ENCODE data around the gene CACFD1. TPM values are rescaled to one million over a fixed set of nuclear protein-coding genes. Genes with fewer than 3 reads are reported as not detected.
A peak's percentile ranks its signal among the peaks of the same experiment; 100 is the strongest.

The CACFD1 gene
- total and polyA plus RNA-seq, 12 donors: 6.5 to 29.5 (median 17.5) TPM

DNA sequence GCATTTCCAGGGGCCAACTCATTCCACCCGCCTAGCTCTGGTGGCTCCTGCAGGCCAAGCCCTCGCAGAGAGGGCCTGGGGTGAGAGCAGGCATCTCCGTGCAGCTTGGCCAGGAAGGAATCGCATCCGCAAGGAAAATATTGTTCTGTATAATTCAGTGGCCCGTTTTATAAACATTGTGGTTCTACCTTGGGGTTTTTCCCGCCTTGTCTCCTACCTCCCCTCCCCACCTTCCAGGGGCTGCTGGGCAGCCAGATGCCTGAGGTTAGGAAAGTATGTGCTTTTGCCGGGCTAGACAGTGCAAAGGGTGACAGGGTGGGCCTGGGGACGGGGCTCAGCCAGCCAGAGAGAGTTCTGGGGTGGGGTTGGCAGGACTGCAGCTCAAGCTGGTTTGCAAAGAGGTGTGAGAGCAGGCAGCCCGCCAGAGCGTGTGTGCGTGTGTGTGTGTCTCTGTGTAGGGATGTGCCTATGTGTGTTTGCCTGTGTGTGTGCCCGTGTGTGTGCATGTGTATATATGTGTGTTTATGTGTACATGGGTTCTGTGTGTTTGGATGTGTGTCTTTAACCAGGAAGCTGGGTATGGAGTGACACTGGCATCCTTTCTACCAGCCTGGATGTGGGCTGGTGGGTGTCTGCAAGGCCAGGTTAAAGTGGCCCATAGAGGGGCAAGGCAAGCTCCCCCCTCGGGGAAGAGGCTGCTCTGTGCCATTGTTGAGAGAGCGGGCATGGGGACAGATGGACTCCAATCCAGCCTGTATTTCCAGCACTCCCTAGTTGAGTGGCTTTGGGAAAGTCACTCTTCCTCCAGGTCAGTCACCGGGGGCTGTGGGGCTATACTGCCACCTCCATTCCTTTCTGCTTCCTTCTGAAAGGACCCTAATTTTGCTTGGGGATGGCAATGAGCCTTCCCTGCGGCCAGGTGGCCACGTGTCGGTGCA lies 29.7 kb downstream of the CACFD1 start:
- Histone ChIP-seq H3K27me3 (no peaks in the 10 kb centered on the region), H3K27ac (no peak overlapping the region), H3K4me3 (no peak overlapping the region), H3K9me3 (replicated peaks in 1 of 3) (no peaks in the 10 kb centered on the region), H3K4me1 (replicated peaks in 1 of 2) (peaks cover 0 to 4% of the 10 kb centered on the region in 2 donors), H3K36me3 (replicated peaks in 1 of 2) (no peaks in the 10 kb centered on the region)
- WGBS, 4 donors: 80 to 91% (median 85%) methylated on average over 15 to 19 of the region's 19 CpGs
- DNase-seq: no peak
- TF ChIP-seq, protein P1, sequence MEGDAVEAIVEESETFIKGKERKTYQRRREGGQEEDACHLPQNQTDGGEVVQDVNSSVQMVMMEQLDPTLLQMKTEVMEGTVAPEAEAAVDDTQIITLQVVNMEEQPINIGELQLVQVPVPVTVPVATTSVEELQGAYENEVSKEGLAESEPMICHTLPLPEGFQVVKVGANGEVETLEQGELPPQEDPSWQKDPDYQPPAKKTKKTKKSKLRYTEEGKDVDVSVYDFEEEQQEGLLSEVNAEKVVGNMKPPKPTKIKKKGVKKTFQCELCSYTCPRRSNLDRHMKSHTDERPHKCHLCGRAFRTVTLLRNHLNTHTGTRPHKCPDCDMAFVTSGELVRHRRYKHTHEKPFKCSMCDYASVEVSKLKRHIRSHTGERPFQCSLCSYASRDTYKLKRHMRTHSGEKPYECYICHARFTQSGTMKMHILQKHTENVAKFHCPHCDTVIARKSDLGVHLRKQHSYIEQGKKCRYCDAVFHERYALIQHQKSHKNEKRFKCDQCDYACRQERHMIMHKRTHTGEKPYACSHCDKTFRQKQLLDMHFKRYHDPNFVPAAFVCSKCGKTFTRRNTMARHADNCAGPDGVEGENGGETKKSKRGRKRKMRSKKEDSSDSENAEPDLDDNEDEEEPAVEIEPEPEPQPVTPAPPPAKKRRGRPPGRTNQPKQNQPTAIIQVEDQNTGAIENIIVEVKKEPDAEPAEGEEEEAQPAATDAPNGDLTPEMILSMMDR (IDR thresholded peaks at IDR 0.05): no peak
- no peak for TF ChIP-seq POLR2A (IDR thresholded peaks at IDR 0.05)
- intact Hi-C loops (cut with DNase I): loop anchor here (5.0 to 10.0 kb wide), 5 partner anchors 82 to 465 kb away; partner anchors contain the start of genes SURF1 (in 2 of the 2) and SURF2 (in 2 of the 2)

DNA sequence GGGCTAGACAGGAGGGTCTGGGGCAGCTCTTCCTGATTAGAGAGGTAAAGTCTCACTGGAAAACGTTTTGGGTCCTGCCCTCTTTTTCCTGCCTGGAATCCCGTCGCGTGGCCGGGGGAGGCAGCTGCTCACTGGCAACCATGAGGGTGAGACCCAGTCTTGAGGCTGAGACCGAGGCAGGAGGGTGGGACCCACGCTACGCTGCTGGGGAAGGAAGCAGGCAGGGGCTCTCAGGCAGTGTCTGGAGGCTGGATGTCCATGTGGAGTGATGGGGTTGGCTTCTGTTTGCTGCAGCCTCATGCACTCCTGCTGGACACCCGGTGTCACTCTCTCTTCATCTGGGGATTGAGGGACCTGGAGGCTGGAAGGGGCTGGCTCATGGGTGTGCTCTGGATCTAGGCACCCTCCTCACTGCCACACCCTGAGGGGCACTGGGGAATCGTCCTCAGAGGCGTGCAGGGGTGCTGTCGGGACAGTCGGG lies 30.5 kb downstream of the CACFD1 start:
- Histone ChIP-seq H3K4me3 (no peak overlapping the region), H3K36me3 (replicated peaks in 1 of 2) (no peaks in the 10 kb centered on the region), H3K4me1 (replicated peaks in 1 of 2) (peaks cover 0 to 4% of the 10 kb centered on the region in 2 donors), H3K27me3 (no peaks in the 10 kb centered on the region), H3K27ac (no peak overlapping the region), H3K9me3 (replicated peaks in 1 of 3) (no peaks in the 10 kb centered on the region)
- intact Hi-C loops (cut with DNase I): no loop called here
- 39 to 69% (median 60%) methylated on average over 4 to 13 of the region's 13 CpGs for WGBS, 4 donors
- no peak for DNase-seq
- TF ChIP-seq, protein P1 (IDR thresholded peaks at IDR 0.05): no peak
- no peak for TF ChIP-seq POLR2A (IDR thresholded peaks at IDR 0.05)

DNA sequence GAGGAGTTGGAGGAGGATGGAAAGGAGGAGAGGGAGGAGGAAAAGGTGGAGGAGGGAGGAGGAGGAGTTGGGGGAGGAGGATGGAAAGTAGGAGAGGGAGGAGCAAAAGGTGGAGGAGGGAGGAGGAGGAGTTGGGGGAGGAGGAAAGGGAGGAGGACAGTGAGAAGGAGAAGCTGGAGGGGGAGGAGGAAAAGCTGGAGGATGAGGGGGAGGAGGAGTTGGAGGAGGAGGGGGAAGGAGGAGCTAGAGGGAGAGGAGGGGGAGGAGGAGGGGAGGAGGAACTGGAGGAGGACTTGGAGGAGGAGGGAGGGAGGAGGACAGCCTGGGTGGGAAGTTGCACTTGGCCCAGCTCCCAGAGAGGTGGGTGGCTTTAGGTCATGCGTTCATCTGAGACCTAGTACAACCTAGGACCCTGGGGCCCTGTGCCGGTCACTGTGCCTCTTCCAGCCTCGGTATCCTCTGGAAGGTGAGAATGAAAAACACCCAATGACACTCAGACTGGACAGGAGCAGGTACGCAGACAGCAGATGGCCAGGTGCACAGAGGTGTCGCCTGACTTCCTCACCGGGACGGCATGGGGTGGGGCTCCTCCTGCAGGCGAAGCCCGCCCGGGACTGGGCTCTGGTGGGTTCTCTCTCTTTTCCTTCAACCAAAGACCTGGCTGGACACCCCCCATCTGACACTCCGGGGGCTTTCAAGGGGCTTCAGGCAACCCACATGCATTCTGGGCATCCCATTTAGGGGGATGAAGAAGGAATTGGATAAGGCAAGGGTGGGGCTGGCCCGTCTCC lies 31.3 kb downstream of the CACFD1 start:
- 69 to 78% (median 75%) methylated on average over 6 to 12 of the region's 12 CpGs for WGBS, 4 donors
- DNase-seq: no peak

More for the DNA sequence above, 31.3 kb downstream of the CACFD1 start:
- TF ChIP-seq, protein P1 (IDR thresholded peaks at IDR 0.05): no peak
- no peak for TF ChIP-seq POLR2A (IDR thresholded peaks at IDR 0.05)
- Histone ChIP-seq H3K9me3 (replicated peaks in 1 of 3) (no peaks in the 10 kb centered on the region), H3K36me3 (replicated peaks in 1 of 2) (no peaks in the 10 kb centered on the region), H3K27ac (peak overlapping the region in 2 of 5 donors; percentile 44 to 86), H3K4me3 (no peak overlapping the region), H3K27me3 (no peaks in the 10 kb centered on the region), H3K4me1 (replicated peaks in 1 of 2) (peaks cover 0 to 2% of the 10 kb centered on the region in 2 donors)
- intact Hi-C loops (cut with DNase I): no loop called here

Data from adrenal gland (tissue), 12 donors.